A673 (cell line): ENCODE measurements around the gene RHOC. TPM values are rescaled to one million over a fixed set of nuclear protein-coding genes. Genes with fewer than 3 reads are reported as not detected.

Experiments used
- BruUV-seq: library from RNA; stranded (reverse); fragments of 400-500 nt; replicated peaks from 2 replicates; lab custom pipeline; 2021; lab: Mats Ljungman, UMichigan
- CTCF ChIA-PET: fragments of 300-600 bp; sonication (Branson Sonifier 250); formaldehyde crosslinking; loops from one replicate; lab custom pipeline; 2022; ENCODE audit warnings: antibody characterized with exemption; lab: Charles Lee
- POLR2A ChIA-PET: fragments of 300-600 bp; sonication (Branson Sonifier 250); formaldehyde crosslinking; loops from one replicate; lab custom pipeline; 2022; ENCODE audit warnings: antibody characterized with exemption; ENCODE audit not compliant: low non-redundant PET; lab: Charles Lee
- DNase-seq: peaks from one replicate; pipeline ENCODE4 v3.0.0-alpha.2; 2015; ENCODE audit warnings: low spot score
- H3K27ac ChIP-seq: fragments of 200-600 bp; sonication (generic); 2 replicates; pipeline ENCODE4 v1.5.1; 2016; ENCODE audit warnings: mixed run types, low read depth, mild to moderate bottlenecking, mixed read lengths, antibody characterized with exemption, low read length; ENCODE audit not compliant: poor library complexity, severe bottlenecking
- H3K27me3 ChIP-seq: fragments of 200-600 bp; sonication (generic); replicated peaks from 2 replicates; pipeline ENCODE4 v1.6.1; 2017; ENCODE audit warnings: mixed run types, low read depth, mild to moderate bottlenecking, mixed read lengths, antibody characterized with exemption, low read length; ENCODE audit not compliant: insufficient read depth, poor library complexity
- H3K36me3 ChIP-seq: fragments of 200-600 bp; sonication (generic); 2 replicates; pipeline ENCODE4 v1.6.1; 2016; ENCODE audit warnings: mixed run types, mild to moderate bottlenecking, mixed read lengths, antibody characterized with exemption, low read length; ENCODE audit not compliant: insufficient read depth, poor library complexity, severe bottlenecking
- H3K4me1 ChIP-seq: fragments of 200-600 bp; sonication (generic); 2 replicates; pipeline ENCODE4 v1.6.1; 2017; ENCODE audit warnings: mixed run types, mild to moderate bottlenecking, mixed read lengths, antibody characterized with exemption, low read length; ENCODE audit not compliant: insufficient read depth, poor library complexity, severe bottlenecking
- H3K4me3 ChIP-seq: fragments of 200-600 bp; sonication (generic); 2 replicates; pipeline ENCODE4 v1.5.1; 2016; ENCODE audit warnings: low read depth, mixed run types, mild to moderate bottlenecking, mixed read lengths, low read length; ENCODE audit not compliant: poor library complexity, severe bottlenecking
- H3K9me3 ChIP-seq: fragments of 200-600 bp; sonication (generic); 2 replicates; pipeline ENCODE4 v1.6.1; 2016; ENCODE audit warnings: mixed run types, low read depth, mild to moderate bottlenecking, mixed read lengths, antibody characterized with exemption, low read length; ENCODE audit not compliant: poor library complexity, severe bottlenecking
- CTCF ChIP-seq: fragments of 300-800, 200-600 bp; sonication (generic); conservative IDR thresholded peaks from 2 replicates; pipeline ENCODE4 v1.5.1; 2017; ENCODE audit warnings: low read depth, mild to moderate bottlenecking, antibody characterized with exemption, low read length, moderate library complexity, mixed read lengths
- EZH2 ChIP-seq: fragments of 200-600 bp; sonication (generic); IDR thresholded peaks from 2 replicates; pipeline ENCODE4 v1.6.1; 2017; ENCODE audit warnings: borderline replicate concordance, low read depth, mild to moderate bottlenecking, mixed read lengths, antibody characterized with exemption, low read length; ENCODE audit not compliant: poor library complexity, severe bottlenecking
- intact Hi-C: fragments of 100-400 bp; cut with micrococcal nuclease; formaldehyde crosslinking; loops from one replicate; pipeline ENCODE4 v1.10.0; 2022; ENCODE audit not compliant: unreplicated experiment
- total RNA-seq: library from RNA; stranded (reverse); gene quantifications from 2 replicates; pipeline ENCODE4 v1.2.3, GENCODE V29; 2021

The RHOC gene
- total RNA-seq, 1 experiment from 2014 or later, result 54.3 TPM

- POLR2A ChIA-PET, result no interaction called here
- no peak overlapping the region for H3K27ac ChIP-seq
- H3K4me3 ChIP-seq, result no peak overlapping the region
- no peaks in the 10 kb centered on the region for H3K9me3 ChIP-seq
- BruUV-seq, result no TSS peak
- CTCF ChIA-PET, result no interaction called here
- H3K4me1 ChIP-seq, result peaks cover 19% of the 10 kb centered on the region
- DNase-seq, result no peak
- peaks cover 17% of the 10 kb centered on the region for H3K27me3 ChIP-seq
- intact Hi-C loops, result no loop called here
- no peaks in the 10 kb centered on the region for H3K36me3 ChIP-seq
- no peak for TF ChIP-seq EZH2
- TF ChIP-seq CTCF, result no peak
Observed at GRCh38 chr1:112712191-112712590, 5.3 kb upstream of the RHOC start.

GRCh38 chr1:112711670-112712069, 4.7 kb upstream of the RHOC start:
- intact Hi-C loops, result no loop called here
- H3K4me1 ChIP-seq, result peaks cover 19% of the 10 kb centered on the region
- no TSS peak for BruUV-seq
- H3K36me3 ChIP-seq, result no peaks in the 10 kb centered on the region
- no peak for DNase-seq
- POLR2A ChIA-PET, result interaction anchor here (0.6 kb wide), 1 partner anchor 323 kb away, joined by 4 read pairs; no protein-coding TSS in a partner anchor
- no peaks in the 10 kb centered on the region for H3K9me3 ChIP-seq
- TF ChIP-seq EZH2 (no peak), CTCF (no peak)
- H3K27ac ChIP-seq, result no peak overlapping the region
- H3K4me3 ChIP-seq, result no peak overlapping the region
- CTCF ChIA-PET, result no interaction called here
- peaks cover 12% of the 10 kb centered on the region for H3K27me3 ChIP-seq

- no TSS peak for BruUV-seq
- H3K27me3 ChIP-seq, result peaks cover 11% of the 10 kb centered on the region
- POLR2A ChIA-PET, result interaction anchor here (0.6 kb wide), 1 partner anchor 322 kb away, joined by 4 read pairs; no protein-coding TSS in a partner anchor
- no peaks in the 10 kb centered on the region for H3K9me3 ChIP-seq
- no peak for DNase-seq
- no peak overlapping the region for H3K4me3 ChIP-seq
- no peaks in the 10 kb centered on the region for H3K36me3 ChIP-seq
- intact Hi-C loops, result no loop called here
- CTCF ChIA-PET, result no interaction called here
- TF ChIP-seq CTCF (no peak), EZH2 (no peak)
- peaks cover 18% of the 10 kb centered on the region for H3K4me1 ChIP-seq
- H3K27ac ChIP-seq, result no peak overlapping the region
Observed at GRCh38 chr1:112711041-112711440, 4.1 kb upstream of the RHOC start.
